ENCODE results near the gene QRFP. TPM values are rescaled to one million over a fixed set of nuclear protein-coding genes. Genes with fewer than 3 reads are reported as not detected.

The QRFP gene
- total and polyA plus RNA-seq, 4 donors = 0.05 TPM; not detected in 3

DNA sequence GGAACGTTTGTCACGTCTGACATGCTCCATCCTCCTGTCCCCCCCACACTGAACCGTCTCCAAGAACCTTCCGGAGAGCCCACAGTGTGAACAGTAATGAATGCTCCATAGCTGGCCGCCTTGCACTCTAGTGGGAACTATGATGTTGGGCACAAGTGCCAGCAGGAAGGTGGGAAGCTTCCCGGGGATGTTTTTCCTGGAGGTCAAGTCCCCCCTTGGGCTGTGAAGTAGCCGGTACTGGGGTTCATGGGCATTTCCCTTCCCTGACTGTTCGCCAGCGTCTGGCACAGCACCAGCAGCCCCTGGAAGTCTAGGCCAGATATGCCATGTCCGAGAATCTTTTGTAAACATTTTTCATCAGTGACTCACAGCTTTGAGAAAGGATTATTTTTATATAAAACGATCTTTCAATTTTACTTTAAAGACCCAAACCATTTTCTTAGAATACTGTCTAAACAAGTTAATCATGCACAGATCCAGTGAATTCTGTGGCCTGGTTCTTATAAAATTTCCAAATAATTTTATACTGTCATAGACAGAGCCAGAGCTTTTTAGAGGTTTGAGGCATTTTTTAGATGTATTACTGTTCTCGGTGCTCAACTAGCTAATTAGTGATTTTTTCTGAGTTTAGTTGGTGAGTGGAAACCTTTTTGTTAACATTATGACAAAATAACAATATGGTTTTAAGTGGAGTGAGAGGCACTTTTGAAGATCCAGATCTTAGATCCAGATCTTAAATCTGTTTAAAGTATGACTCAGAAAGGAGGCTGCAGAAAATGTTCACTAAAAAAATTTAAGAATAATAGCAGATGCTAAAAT, 49.9 kb downstream of the QRFP start:
- WGBS = 70% methylated on average over 12 of the region's 12 CpGs
- DNase-seq (ENCODE audit: low spot score) = no peak
- Histone ChIP-seq H3K27me3 (ENCODE audit: control insufficient read depth in 4 of 4, insufficient read depth in 4 of 4, low read length in 3 of 4) (no peaks in the 10 kb centered on the region), H3K36me3 (ENCODE audit: control insufficient read depth in 4 of 4, insufficient read depth in 3 of 4, low read depth in 1 of 4, low read length in 3 of 4) (peaks cover 0 to 1% (median 0%) of the 10 kb centered on the region in 4 donors), H3K27ac (ENCODE audit: low read depth in 1 of 2, low read length in 2 of 2) (peak overlapping the region; percentile 54 to 61), H3K4me1 (ENCODE audit: control insufficient read depth in 4 of 4, insufficient read depth in 4 of 4, low read length in 3 of 4) (peaks cover 0 to 8% (median 4%) of the 10 kb centered on the region in 4 donors), H3K4me3 (ENCODE audit: low read depth in 1 of 3, low read length in 3 of 3) (no peak overlapping the region), H3K9ac (ENCODE audit: low read depth in 1 of 2, low read length in 2 of 2) (peak overlapping the region; percentile 18 to 29), H3K9me3 (ENCODE audit: control insufficient read depth in 4 of 4, low read length in 3 of 4) (no peaks in the 10 kb centered on the region)
- TF ChIP-seq EGR1 (IDR thresholded peaks at IDR 0.05; ENCODE audit: low read depth in 2 of 2) (no peak), NR2F2 (IDR thresholded peaks at IDR 0.05) (no peak), FOXA2 (IDR thresholded peaks at IDR 0.05) (no peak), FOXA1 (IDR thresholded peaks at IDR 0.05) (no peak), HNF4G (IDR thresholded peaks at IDR 0.05) (no peak), JUND (IDR thresholded peaks at IDR 0.05) (no peak), TAF1 (conservative IDR thresholded peaks at IDR 0.05) (no peak), GABPA (IDR thresholded peaks at IDR 0.05 in 1 of 2, conservative IDR thresholded peaks at IDR 0.05 in 1 of 2) (no peak), HNF4A (conservative IDR thresholded peaks at IDR 0.05) (no peak), SP1 (IDR thresholded peaks at IDR 0.05) (no peak), YY1 (IDR thresholded peaks at IDR 0.05) (no peak), RXRA (IDR thresholded peaks at IDR 0.05) (no peak)
- TF ChIP-seq, protein P1, sequence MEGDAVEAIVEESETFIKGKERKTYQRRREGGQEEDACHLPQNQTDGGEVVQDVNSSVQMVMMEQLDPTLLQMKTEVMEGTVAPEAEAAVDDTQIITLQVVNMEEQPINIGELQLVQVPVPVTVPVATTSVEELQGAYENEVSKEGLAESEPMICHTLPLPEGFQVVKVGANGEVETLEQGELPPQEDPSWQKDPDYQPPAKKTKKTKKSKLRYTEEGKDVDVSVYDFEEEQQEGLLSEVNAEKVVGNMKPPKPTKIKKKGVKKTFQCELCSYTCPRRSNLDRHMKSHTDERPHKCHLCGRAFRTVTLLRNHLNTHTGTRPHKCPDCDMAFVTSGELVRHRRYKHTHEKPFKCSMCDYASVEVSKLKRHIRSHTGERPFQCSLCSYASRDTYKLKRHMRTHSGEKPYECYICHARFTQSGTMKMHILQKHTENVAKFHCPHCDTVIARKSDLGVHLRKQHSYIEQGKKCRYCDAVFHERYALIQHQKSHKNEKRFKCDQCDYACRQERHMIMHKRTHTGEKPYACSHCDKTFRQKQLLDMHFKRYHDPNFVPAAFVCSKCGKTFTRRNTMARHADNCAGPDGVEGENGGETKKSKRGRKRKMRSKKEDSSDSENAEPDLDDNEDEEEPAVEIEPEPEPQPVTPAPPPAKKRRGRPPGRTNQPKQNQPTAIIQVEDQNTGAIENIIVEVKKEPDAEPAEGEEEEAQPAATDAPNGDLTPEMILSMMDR (IDR thresholded peaks at IDR 0.05; ENCODE audit: low read depth, low read length, missing input control) = no peak
- TF ChIP-seq, protein P2, sequence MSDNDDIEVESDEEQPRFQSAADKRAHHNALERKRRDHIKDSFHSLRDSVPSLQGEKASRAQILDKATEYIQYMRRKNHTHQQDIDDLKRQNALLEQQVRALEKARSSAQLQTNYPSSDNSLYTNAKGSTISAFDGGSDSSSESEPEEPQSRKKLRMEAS (IDR thresholded peaks at IDR 0.05) = no peak
- TF ChIP-seq, protein P3, sequence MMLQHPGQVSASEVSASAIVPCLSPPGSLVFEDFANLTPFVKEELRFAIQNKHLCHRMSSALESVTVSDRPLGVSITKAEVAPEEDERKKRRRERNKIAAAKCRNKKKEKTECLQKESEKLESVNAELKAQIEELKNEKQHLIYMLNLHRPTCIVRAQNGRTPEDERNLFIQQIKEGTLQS (IDR thresholded peaks at IDR 0.05) = no peak
- TF ChIP-seq, protein P4, sequence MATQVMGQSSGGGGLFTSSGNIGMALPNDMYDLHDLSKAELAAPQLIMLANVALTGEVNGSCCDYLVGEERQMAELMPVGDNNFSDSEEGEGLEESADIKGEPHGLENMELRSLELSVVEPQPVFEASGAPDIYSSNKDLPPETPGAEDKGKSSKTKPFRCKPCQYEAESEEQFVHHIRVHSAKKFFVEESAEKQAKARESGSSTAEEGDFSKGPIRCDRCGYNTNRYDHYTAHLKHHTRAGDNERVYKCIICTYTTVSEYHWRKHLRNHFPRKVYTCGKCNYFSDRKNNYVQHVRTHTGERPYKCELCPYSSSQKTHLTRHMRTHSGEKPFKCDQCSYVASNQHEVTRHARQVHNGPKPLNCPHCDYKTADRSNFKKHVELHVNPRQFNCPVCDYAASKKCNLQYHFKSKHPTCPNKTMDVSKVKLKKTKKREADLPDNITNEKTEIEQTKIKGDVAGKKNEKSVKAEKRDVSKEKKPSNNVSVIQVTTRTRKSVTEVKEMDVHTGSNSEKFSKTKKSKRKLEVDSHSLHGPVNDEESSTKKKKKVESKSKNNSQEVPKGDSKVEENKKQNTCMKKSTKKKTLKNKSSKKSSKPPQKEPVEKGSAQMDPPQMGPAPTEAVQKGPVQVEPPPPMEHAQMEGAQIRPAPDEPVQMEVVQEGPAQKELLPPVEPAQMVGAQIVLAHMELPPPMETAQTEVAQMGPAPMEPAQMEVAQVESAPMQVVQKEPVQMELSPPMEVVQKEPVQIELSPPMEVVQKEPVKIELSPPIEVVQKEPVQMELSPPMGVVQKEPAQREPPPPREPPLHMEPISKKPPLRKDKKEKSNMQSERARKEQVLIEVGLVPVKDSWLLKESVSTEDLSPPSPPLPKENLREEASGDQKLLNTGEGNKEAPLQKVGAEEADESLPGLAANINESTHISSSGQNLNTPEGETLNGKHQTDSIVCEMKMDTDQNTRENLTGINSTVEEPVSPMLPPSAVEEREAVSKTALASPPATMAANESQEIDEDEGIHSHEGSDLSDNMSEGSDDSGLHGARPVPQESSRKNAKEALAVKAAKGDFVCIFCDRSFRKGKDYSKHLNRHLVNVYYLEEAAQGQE (IDR thresholded peaks at IDR 0.05) = no peak
- TF ChIP-seq, protein P5, sequence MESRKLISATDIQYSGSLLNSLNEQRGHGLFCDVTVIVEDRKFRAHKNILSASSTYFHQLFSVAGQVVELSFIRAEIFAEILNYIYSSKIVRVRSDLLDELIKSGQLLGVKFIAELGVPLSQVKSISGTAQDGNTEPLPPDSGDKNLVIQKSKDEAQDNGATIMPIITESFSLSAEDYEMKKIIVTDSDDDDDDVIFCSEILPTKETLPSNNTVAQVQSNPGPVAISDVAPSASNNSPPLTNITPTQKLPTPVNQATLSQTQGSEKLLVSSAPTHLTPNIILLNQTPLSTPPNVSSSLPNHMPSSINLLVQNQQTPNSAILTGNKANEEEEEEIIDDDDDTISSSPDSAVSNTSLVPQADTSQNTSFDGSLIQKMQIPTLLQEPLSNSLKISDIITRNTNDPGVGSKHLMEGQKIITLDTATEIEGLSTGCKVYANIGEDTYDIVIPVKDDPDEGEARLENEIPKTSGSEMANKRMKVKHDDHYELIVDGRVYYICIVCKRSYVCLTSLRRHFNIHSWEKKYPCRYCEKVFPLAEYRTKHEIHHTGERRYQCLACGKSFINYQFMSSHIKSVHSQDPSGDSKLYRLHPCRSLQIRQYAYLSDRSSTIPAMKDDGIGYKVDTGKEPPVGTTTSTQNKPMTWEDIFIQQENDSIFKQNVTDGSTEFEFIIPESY (IDR thresholded peaks at IDR 0.05) = no peak

Data from liver (tissue), 9 donors.